ENCODE measurements around the gene SORL1. TPM values are rescaled to one million over a fixed set of nuclear protein-coding genes. Genes with fewer than 3 reads are reported as not detected.

SORL1 gene
- total and polyA plus RNA-seq, 9 of the 15 experiments (the other 6 are each of a cell fraction or from before 2014, with no cell fraction given), result 0.01 to 0.66 TPM; not detected in 7

DNA sequence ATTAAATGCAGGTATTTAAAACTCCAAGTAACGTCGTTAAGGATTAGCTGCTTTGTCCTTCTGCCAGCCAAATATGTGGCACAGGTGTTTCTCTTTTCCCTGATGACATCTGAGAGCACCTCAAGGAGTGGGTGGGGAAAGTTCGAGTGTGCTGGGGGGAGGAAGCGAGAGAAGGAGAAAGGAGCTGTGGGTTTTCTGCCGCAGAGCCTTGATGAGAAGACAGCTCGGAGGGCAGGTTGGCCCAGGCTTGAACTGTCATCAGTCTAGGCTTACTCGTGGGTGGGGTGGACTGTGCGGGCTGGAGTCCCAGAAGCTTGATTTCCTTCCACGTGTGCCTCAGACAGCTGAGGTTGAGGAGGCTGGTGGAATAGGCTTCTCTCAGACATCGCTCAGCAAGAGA lies 15.9 kb downstream of the SORL1 start:
- FAIRE-seq (no peak), ATAC-seq (no peak)
- BruUV-seq (replicated peaks), result no TSS peak

More for the DNA sequence above, 15.9 kb downstream of the SORL1 start:
- Histone ChIP-seq H3K4me2 (ENCODE audit: insufficient read depth, low read length) (no peak overlapping the region), H3K79me2 (ENCODE audit: control insufficient read depth, insufficient read depth, low read length) (no peaks in the 10 kb centered on the region), H3K27ac (ENCODE audit: extremely low read depth, low read depth, low read length) (no peak overlapping the region), H3K27me3 (ENCODE audit: control insufficient read depth in 2 of 2, insufficient read depth in 2 of 2, low read length in 2 of 2) (peaks cover 0 to 17% of the 10 kb centered on the region in 2 experiments; a peak in 2 of 5 replicates), H3K4me3 (no peak overlapping the region), H3K36me3 (ENCODE audit: control insufficient read depth, insufficient read depth, low read length) (no peaks in the 10 kb centered on the region), H3K9ac (ENCODE audit: insufficient read depth in 1 of 2, low read depth in 2 of 2, low read length in 2 of 2) (no peak overlapping the region), H3K9me3 (replicated peaks; ENCODE audit: control insufficient read depth, insufficient read depth, low read depth, low read length) (no peaks in the 10 kb centered on the region), H4K20me1 (replicated peaks; ENCODE audit: control insufficient read depth, insufficient read depth, low read length) (no peaks in the 10 kb centered on the region), H2AFZ (ENCODE audit: low read depth, low read length) (no peak overlapping the region), H3K9me1 (ENCODE audit: control insufficient read depth, insufficient read depth, low read length) (no peaks in the 10 kb centered on the region), H3K4me1 (replicated peaks in 1 of 2; ENCODE audit: control insufficient read depth in 2 of 2, insufficient read depth in 2 of 2, low read length in 2 of 2) (no peaks in the 10 kb centered on the region; a peak in 1 of 5 replicates)
- WGBS (ENCODE audit: insufficient coverage, low coverage, missing lambda C conversion rate), result 0% methylated on average over 7 of the region's 10 CpGs
- intact Hi-C loops (cut with micrococcal nuclease), result no loop called here
- DNase-seq (ENCODE audit: extremely low read depth in 1 of 4, low spot score in 3 of 4), result no peak
- TF ChIP-seq, protein P1, sequence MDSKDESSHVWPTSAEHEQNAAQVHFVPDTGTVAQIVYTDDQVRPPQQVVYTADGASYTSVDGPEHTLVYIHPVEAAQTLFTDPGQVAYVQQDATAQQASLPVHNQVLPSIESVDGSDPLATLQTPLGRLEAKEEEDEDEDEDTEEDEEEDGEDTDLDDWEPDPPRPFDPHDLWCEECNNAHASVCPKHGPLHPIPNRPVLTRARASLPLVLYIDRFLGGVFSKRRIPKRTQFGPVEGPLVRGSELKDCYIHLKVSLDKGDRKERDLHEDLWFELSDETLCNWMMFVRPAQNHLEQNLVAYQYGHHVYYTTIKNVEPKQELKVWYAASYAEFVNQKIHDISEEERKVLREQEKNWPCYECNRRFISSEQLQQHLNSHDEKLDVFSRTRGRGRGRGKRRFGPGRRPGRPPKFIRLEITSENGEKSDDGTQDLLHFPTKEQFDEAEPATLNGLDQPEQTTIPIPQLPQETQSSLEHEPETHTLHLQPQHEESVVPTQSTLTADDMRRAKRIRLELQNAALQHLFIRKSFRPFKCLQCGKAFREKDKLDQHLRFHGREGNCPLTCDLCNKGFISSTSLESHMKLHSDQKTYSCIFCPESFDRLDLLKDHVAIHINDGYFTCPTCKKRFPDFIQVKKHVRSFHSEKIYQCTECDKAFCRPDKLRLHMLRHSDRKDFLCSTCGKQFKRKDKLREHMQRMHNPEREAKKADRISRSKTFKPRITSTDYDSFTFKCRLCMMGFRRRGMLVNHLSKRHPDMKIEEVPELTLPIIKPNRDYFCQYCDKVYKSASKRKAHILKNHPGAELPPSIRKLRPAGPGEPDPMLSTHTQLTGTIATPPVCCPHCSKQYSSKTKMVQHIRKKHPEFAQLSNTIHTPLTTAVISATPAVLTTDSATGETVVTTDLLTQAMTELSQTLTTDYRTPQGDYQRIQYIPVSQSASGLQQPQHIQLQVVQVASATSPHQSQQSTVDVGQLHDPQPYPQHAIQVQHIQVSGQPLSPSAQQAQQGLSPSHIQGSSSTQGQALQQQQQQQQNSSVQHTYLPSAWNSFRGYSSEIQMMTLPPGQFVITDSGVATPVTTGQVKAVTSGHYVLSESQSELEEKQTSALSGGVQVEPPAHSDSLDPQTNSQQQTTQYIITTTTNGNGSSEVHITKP (IDR thresholded peaks at IDR 0.05; ENCODE audit: partially characterized antibody), result no peak
- TF ChIP-seq THRAP3 (IDR thresholded peaks at IDR 0.05; ENCODE audit: borderline replicate concordance) (no peak), SAP30 (IDR thresholded peaks at IDR 0.05; ENCODE audit: borderline replicate concordance, insufficient read depth, low read depth, low read length, poor library complexity, severe bottlenecking) (no peak), ZFP36 (IDR thresholded peaks at IDR 0.05; ENCODE audit: low read depth, low read length, partially characterized antibody) (no peak)
- CTCF ChIA-PET (ENCODE audit: low intra/inter-chr PET ratio), result no interaction called here
- in situ Hi-C loops (cut with MboI), result no loop called here
- POLR2A ChIA-PET, result no interaction called here
